Spleen (tissue), 11 donors: Measurements from ENCODE around the gene NR3C2. TPM values are rescaled to one million over a fixed set of nuclear protein-coding genes. Genes with fewer than 3 reads are reported as not detected.

Source experiments
- DNase-seq: peaks from one replicate; pipeline ENCODE4 v3.0.0-alpha.2; 2020
- H3K27ac ChIP-seq, 8 donors: fragments of 200-600 bp; sonication (generic) in 7 of 8; 1 replicate in 4 of 8; 2 replicates in 4 of 8; pipeline versions ENCODE4 v1.5.0 to v1.8.0; 2016 to 2021; ENCODE audit warnings: inconsistent platforms in 4 of 8, mild to moderate bottlenecking in 4 of 8, moderate library complexity in 1 of 8
- H3K27me3 ChIP-seq, 7 donors: fragments of 200-600 bp; sonication (generic) in 6 of 7; replicated peaks in 1 of 7; 1 replicate in 4 of 7; 2 replicates in 3 of 7; pipeline versions ENCODE4 v1.5.0 to v1.8.0; 2016 to 2021; ENCODE audit warnings: inconsistent platforms in 3 of 7, mild to moderate bottlenecking in 1 of 7
- H3K36me3 ChIP-seq, 6 donors: fragments of 200-600 bp; sonication (generic) in 5 of 6; 1 replicate in 4 of 6; 2 replicates in 2 of 6; pipeline versions ENCODE4 v1.5.0 to v1.8.0; 2016 to 2021; ENCODE audit warnings: inconsistent platforms in 2 of 6
- H3K4me1 ChIP-seq, 6 donors: fragments of 200-600 bp; sonication (generic) in 5 of 6; 1 replicate in 3 of 6; 2 replicates in 3 of 6; pipeline versions ENCODE4 v1.5.0 to v1.8.0; 2016 to 2021; ENCODE audit warnings: inconsistent platforms in 3 of 6
- H3K4me3 ChIP-seq, 8 donors: fragments of 200-600 bp; sonication (generic) in 7 of 8; 1 replicate in 4 of 8; 2 replicates in 4 of 8; pipeline versions ENCODE4 v1.5.0 to v1.8.0; 2016 to 2021; ENCODE audit warnings: inconsistent platforms in 4 of 8, mild to moderate bottlenecking in 4 of 8, moderate library complexity in 2 of 8
- H3K9me3 ChIP-seq, 8 donors: fragments of 200-600 bp; sonication (generic) in 7 of 8; 1 replicate in 4 of 8; 2 replicates in 4 of 8; pipeline versions ENCODE4 v1.5.0 to v1.8.0; 2016 to 2021; ENCODE audit warnings: inconsistent platforms in 4 of 8
- POLR2A ChIP-seq, 3 donors: fragments of 450-650 bp; IDR thresholded peaks; one replicate each; pipeline ENCODE4 v1.5.1; 2017; ENCODE audit warnings: antibody characterized with exemption in 3 of 3, mild to moderate bottlenecking in 1 of 3
- POLR2AphosphoS5 ChIP-seq, 3 donors: sonication (generic); formaldehyde crosslinking; IDR thresholded peaks; one replicate each; pipeline ENCODE4 v1.5.1; 2017; ENCODE audit warnings: antibody characterized with exemption in 3 of 3
- WGBS, 5 donors: extraction: QIAGEN DNeasy Blood & Tissue Kit in 3 of 5; methylation state at CpG; one replicate each; pipeline versions ENCODE4 v1.1.5 to v1.1.7; 2013 to 2018; 5-methylcytosine and 5-hydroxymethylcytosine counted together
- intact Hi-C: fragments of 100-400 bp; cut with DNase I; formaldehyde crosslinking; loops from one replicate; pipeline ENCODE4 v1.15.0; 2023; ENCODE audit warnings: low total_unique reads
- polyA plus RNA-seq, 3 donors: library from polyadenylated mRNA; stranded (reverse); fragments of 200-250 nt; gene quantifications; one replicate each; pipeline ENCODE4 v1.2.1, GENCODE V29; 2013
- total RNA-seq, 7 donors: library from RNA; depleted of rRNA in 3 of 7; stranded (reverse); fragments of >200 nt in 3 of 7; fragmentation: NEBNext Ultra II Directional in 4 of 7; extraction: Animal tissue kit (Norgen Biotek cat#: 25700) in 4 of 7; gene quantifications; one replicate each; pipeline versions ENCODE4 v1.1.0 to v1.2.1, GENCODE V29; 2016 to 2021
- TF ChIP-seq, protein P1 (sequence below), 11 experiments: fragments of 200-600 bp in 7 of 11; fragments of 450-650 bp in 4 of 11; sonication (generic) in 4 of 11; IDR thresholded peaks in 8 of 11; conservative IDR thresholded peaks in 3 of 11; 1 replicate in 7 of 11; 2 replicates in 4 of 11; pipeline versions ENCODE4 v1.4.0 to v1.8.0; 2016 to 2021; ENCODE audit warnings: antibody characterized with exemption in 11 of 11, inconsistent platforms in 4 of 11, mild to moderate bottlenecking in 1 of 11
- donor health status: healthy with polysubstance abuse.
- donor health status: DM: no; HTN: no; CAD: no; lungs with moderate emphysema.
- donor health status: DM: no; HTN: no; CAD: no.
- donor health status: Bipolar disorder and iron deficiency.
- donor health status: healthy.
- donor health status: DM: no; HTN: no; CAD: no.
- donor health status: DM: yes; HTN: yes; CAD: no.

NR3C2 gene
- total and polyA plus RNA-seq, 10 donors = 1.2 to 25.9 (median 16.2) TPM

DNA sequence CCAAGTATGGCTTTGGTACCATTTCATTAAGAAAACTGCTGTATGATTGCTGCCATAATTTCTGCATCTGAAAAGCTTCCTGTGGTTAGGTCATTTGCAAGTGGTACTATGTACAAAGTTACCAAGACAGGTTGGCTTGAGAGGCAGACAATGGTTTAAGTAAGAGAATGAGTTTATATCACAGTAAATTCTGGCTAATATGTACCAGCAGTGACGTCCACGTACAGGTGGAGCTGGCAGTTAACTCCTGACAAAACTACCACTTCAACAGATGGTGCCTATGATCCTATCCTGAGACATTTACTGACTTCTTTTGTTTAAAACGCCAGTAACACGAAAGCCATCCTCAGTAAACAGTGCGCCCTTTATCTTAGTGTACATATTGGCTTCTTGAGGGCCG is 198.4 kb downstream of the NR3C2 start:
- H3K36me3 ChIP-seq = no peaks in the 10 kb centered on the region
- no peaks in the 10 kb centered on the region for H3K9me3 ChIP-seq
- TF ChIP-seq POLR2A (IDR thresholded peaks at IDR 0.05) = no peak
- TF ChIP-seq, protein P1, sequence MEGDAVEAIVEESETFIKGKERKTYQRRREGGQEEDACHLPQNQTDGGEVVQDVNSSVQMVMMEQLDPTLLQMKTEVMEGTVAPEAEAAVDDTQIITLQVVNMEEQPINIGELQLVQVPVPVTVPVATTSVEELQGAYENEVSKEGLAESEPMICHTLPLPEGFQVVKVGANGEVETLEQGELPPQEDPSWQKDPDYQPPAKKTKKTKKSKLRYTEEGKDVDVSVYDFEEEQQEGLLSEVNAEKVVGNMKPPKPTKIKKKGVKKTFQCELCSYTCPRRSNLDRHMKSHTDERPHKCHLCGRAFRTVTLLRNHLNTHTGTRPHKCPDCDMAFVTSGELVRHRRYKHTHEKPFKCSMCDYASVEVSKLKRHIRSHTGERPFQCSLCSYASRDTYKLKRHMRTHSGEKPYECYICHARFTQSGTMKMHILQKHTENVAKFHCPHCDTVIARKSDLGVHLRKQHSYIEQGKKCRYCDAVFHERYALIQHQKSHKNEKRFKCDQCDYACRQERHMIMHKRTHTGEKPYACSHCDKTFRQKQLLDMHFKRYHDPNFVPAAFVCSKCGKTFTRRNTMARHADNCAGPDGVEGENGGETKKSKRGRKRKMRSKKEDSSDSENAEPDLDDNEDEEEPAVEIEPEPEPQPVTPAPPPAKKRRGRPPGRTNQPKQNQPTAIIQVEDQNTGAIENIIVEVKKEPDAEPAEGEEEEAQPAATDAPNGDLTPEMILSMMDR (IDR thresholded peaks at IDR 0.05 in 8 of 11, conservative IDR thresholded peaks at IDR 0.05 in 3 of 11) = no peak
- TF ChIP-seq POLR2AphosphoS5 (IDR thresholded peaks at IDR 0.05) = no peak
- H3K4me1 ChIP-seq = no peaks in the 10 kb centered on the region
- no peak overlapping the region for H3K4me3 ChIP-seq
- intact Hi-C loops = no loop called here
- WGBS, 5 donors = 72 to 86% (median 79%) methylated on average over 6 of the region's 6 CpGs
- H3K27ac ChIP-seq = no peak overlapping the region
- H3K27me3 ChIP-seq = no peaks in the 10 kb centered on the region
- no peak for DNase-seq

DNA sequence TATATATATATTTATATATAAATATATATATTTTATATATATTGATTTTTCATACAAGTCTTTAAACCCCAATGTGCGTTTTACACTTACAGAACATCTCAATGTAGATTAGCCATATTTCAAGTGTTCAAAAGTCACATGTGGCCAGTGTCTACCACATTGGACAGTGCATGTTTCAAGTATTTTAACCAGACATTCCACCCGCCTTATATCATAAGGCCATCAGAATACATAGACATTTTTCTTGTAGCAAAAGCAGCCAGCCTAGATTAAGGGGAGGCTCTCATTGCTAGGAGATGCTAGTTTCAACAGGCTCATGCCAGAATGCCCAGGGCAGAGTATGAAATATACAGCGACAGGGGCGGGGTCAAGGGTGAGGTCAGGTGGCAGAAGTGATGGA is 202.0 kb downstream of the NR3C2 start:
- Histone ChIP-seq H3K36me3 (no peaks in the 10 kb centered on the region), H3K4me1 (no peaks in the 10 kb centered on the region)
- no peak for TF ChIP-seq POLR2AphosphoS5 (IDR thresholded peaks at IDR 0.05)
- no peak for TF ChIP-seq POLR2A (IDR thresholded peaks at IDR 0.05)
- TF ChIP-seq, protein P1 (IDR thresholded peaks at IDR 0.05 in 8 of 11, conservative IDR thresholded peaks at IDR 0.05 in 3 of 11) = no peak

DNA sequence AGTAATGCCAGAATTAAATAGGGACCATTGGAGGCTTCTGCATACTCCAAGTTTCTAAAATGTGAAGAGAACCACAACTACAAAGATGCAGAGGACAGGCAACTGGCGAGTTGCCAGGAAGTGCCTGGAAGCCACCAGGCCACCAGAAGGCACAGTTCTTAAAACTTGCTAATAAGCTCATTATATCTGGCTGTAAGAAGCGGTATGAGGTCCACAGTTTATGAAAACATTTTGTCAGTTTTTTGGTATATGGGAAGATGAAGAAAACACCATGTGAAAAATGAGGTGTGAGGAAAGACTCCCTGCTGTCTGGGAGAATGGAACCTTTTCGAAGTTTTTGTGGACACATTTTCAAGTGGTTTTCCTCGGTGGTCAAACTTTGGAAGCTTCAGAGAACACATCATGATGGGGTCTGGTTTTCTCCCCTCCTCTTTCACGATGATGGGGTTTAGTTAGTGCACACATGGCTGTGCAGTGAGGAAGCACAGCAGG is 202.7 kb downstream of the NR3C2 start:
- no peak for DNase-seq
- 79 to 90% (median 86%) methylated on average over 5 of the region's 5 CpGs for WGBS, 5 donors
- no peaks in the 10 kb centered on the region for H3K4me1 ChIP-seq

More for the DNA sequence above, 202.0 kb downstream of the NR3C2 start:
- intact Hi-C loops = no loop called here
- 92 to 96% (median 95%) methylated on average over 4 of the region's 4 CpGs for WGBS, 5 donors
- no peak overlapping the region for H3K27ac ChIP-seq
- H3K4me3 ChIP-seq = no peak overlapping the region
- DNase-seq = no peak
- H3K9me3 ChIP-seq = no peaks in the 10 kb centered on the region
- no peaks in the 10 kb centered on the region for H3K27me3 ChIP-seq

DNA sequence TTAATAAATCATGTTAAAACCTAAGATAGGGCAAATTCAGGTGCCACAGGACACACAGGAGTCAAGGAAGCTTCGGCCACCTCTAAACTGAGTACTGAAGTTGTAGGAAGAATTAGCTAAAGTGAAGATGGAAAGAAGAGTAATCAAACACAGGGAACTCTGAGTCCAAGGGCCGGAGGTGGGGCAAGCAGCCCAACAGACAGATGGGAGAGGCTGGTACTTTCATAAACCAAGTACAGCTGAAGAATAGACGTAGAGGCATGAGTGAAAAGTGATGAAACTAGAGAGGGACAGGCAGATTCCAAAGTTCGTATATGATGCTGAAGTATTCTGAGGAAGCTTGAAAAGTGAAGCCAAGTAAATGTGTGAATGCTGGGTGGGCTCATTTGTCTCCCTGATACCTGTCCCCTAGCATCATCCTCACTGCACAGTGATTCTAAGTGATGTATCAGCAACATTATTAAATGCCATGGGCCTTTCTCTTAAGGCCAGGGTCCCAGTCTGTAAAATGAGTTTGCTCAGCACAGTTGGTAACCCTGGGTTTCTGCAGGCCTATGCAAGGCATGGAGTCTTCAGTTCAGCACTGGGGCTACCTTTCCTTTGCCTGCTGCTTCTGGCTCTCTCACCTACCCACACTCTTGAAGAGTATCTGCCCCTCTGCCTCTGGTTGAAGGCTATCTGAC is 203.3 kb downstream of the NR3C2 start:
- H3K4me1 ChIP-seq = no peaks in the 10 kb centered on the region
- no peaks in the 10 kb centered on the region for H3K27me3 ChIP-seq
- no peak overlapping the region for H3K4me3 ChIP-seq
- H3K36me3 ChIP-seq = no peaks in the 10 kb centered on the region
- no peak overlapping the region for H3K27ac ChIP-seq
- no peak for DNase-seq
- H3K9me3 ChIP-seq = no peaks in the 10 kb centered on the region
- WGBS, 5 donors = 81 to 92% (median 88%) methylated on average over 4 of the region's 4 CpGs
- intact Hi-C loops = no loop called here
- TF ChIP-seq POLR2AphosphoS5 (IDR thresholded peaks at IDR 0.05) = no peak
- TF ChIP-seq, protein P1 (IDR thresholded peaks at IDR 0.05 in 8 of 11, conservative IDR thresholded peaks at IDR 0.05 in 3 of 11) = no peak
- TF ChIP-seq POLR2A (IDR thresholded peaks at IDR 0.05) = no peak

More for the DNA sequence above, 202.7 kb downstream of the NR3C2 start:
- no peaks in the 10 kb centered on the region for H3K27me3 ChIP-seq
- H3K9me3 ChIP-seq = no peaks in the 10 kb centered on the region
- no peaks in the 10 kb centered on the region for H3K36me3 ChIP-seq
- TF ChIP-seq POLR2A (IDR thresholded peaks at IDR 0.05) (no peak), POLR2AphosphoS5 (IDR thresholded peaks at IDR 0.05) (no peak)
- TF ChIP-seq, protein P1 (IDR thresholded peaks at IDR 0.05 in 8 of 11, conservative IDR thresholded peaks at IDR 0.05 in 3 of 11) = no peak
- no peak overlapping the region for H3K27ac ChIP-seq
- no peak overlapping the region for H3K4me3 ChIP-seq
- intact Hi-C loops = no loop called here
